WI38 (cell line): Measurements from ENCODE around the gene LCK.
"Not testable (repeated sequence)": the region's sequence is repeated elsewhere in the genome, so short reads cannot be mapped to it uniquely, and the experiment has no call there.

Experiments
- H3K4me3 ChIP-seq: 2 replicates; pipeline ENCODE4 v1.5.1; 2011; ENCODE audit warnings: low read depth, mild to moderate bottlenecking, control low read depth, low read length
- TF ChIP-seq, protein P1 (sequence below): IDR thresholded peaks from 2 replicates; pipeline ENCODE4 v1.5.1; 2012; ENCODE audit warnings: low read depth, mild to moderate bottlenecking, control low read depth, low read length

Gene LCK

DNA sequence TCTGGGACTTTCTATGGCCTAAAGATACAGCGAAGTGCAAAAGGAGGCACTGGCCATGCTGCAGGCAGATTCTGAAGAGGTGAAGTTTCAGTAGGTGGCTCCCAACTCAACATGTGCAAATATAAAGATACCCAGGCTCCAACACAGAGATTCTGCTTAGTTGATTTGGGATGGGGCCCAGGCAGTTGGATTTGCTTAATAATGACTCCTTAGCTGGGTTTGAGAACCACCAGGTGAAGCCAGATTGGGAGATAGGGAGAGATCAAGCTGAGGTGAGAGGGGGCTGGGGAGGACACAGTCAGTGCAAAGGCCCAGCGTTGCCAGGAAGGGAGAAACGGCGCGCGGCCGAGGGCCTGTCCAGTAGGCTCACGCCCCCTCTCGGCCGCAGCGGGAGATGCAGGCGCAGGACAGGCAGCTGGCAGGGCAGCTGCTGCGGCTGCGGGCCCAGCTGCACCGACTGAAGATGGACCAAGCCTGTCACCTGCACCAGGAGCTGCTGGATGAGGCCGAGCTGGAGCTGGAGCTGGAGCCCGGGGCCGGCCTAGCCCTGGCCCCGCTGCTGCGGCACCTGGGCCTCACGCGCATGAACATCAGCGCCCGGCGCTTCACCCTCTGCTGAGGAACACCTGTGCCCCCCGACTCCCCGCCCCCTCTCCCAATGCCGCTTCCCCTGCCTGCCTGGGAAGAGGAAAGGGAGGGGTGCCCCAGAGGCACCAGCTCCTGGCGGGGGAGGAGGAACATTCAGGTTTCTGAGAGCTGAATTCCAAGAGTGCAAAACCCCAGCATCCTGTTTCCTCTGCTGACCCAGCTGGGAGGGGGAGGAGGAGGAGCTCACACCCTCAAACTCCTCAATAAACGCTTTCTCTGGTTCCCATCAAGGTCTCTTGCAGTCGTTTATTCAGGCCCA lies 2.8 kb upstream of the LCK start:
- no peak overlapping the region for H3K4me3 ChIP-seq
- TF ChIP-seq, protein P1, sequence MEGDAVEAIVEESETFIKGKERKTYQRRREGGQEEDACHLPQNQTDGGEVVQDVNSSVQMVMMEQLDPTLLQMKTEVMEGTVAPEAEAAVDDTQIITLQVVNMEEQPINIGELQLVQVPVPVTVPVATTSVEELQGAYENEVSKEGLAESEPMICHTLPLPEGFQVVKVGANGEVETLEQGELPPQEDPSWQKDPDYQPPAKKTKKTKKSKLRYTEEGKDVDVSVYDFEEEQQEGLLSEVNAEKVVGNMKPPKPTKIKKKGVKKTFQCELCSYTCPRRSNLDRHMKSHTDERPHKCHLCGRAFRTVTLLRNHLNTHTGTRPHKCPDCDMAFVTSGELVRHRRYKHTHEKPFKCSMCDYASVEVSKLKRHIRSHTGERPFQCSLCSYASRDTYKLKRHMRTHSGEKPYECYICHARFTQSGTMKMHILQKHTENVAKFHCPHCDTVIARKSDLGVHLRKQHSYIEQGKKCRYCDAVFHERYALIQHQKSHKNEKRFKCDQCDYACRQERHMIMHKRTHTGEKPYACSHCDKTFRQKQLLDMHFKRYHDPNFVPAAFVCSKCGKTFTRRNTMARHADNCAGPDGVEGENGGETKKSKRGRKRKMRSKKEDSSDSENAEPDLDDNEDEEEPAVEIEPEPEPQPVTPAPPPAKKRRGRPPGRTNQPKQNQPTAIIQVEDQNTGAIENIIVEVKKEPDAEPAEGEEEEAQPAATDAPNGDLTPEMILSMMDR = peak; percentile 80

DNA sequence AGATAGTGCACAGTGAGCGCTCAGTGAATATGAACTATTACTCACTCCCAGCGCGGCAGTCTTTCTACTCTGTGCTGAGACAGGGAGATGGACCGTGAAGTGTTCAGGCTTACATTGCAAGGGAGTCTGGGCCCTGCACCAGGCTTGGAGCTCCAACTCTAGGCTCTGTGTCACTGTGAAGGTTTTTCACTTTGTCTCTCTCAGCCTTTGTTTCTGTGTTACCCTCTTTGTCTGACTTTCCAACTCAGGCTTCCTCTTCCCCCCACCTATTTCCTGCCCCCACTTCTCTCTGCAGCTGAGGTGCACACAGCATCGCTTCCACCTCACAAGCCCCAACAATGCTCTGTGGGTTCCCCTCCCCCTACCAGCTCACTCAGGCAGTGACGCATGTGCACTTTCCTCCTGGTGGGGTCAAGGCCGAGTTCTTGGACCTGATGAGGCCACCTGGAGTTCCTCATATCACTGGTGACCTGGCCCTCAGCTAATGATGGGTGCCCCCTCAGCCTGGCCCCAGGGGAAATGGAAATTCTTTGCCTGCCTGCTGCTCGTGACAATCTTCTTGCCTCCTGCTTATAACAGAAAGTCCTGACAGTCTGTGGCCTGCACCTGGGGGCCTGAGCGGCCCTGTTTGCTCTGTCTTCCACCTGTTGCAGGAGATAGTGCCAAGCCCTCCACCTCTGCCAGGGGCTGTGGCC lies 1.1 kb upstream of the LCK start:
- TF ChIP-seq, protein P1 = no peak
- no peak overlapping the region for H3K4me3 ChIP-seq

DNA sequence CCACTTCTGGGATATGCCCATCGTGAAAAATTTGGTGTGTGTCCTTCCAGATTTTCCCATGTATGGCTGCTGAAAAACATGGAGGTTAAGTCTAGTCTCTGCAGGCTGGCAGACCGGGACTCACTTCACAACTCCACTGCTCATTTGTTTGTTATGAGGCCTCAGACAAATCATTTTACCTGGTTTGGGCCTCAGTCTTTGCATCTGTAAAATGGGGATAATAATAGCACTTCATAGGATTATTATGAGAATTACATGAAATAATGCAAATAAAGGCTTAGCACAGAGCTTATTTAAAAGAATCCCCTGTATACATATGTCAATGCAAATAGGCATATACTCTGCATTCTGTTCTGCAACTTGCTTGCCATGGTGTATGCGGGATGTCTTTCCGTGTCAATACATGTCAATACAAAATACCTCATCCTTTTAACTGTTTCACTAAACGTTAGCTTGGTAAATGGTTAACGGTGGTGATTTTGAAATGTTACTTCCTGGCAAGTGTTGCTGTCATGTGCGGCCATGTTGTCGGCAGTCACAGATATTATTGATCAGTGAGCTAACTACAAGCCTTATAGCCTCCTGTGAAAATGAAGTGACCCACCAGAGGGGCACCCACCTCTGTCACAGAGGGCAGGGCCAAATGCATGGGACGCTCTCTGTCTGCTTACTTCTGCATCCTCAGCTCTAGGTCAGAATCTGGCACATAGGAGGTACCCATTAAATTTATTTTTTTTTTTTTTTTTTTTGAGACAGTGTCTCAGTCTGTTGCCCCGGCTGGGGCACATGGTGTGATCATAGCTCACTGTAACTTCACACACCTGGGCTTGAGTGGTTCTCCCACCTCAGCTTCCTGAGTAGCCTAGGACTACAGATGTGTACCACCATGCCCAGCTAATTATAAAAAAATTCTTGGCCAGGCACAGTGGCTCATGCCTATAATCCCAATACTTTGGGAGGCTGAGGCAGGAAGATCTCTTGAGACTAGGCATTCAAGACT lies 4.3 kb downstream of the LCK start:
- TF ChIP-seq, protein P1 = no peak
- no peak overlapping the region for H3K4me3 ChIP-seq

DNA sequence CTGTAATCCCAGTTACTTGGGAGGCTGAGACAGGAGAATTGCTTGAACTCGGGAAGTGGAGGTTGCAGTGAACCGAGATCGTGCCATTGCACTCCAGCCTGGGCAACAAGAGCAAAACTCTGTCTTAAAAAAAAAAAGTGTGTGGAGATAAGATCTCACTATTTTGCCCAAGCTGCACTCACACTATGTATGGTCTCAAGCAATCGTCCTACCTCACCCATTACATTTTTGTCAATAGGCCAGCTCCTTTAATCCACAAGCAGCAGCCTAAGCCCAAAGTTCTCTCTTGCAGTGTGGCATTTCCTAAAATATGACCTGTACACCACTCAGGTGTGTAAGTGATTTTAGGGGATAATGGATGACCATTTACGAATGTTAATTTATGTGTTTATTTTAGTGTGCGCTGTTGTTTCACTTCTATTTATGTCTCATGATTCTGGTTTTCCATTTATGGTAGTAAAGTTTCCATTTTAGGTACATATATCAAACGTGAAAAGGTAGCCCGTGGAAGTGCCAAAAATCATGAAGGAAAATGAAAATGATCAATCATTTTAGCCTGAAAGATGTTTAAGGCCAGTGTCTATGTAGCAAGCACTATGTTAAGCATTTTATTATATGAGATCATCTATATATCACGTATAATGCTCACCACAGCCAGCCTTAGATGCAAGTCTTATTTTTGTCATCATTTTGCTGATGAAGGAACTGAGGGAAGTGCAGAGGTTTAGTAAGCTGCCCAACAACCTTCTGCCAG lies 5.6 kb downstream of the LCK start:
- TF ChIP-seq, protein P1 = no peak
- H3K4me3 ChIP-seq = no peak overlapping the region

DNA sequence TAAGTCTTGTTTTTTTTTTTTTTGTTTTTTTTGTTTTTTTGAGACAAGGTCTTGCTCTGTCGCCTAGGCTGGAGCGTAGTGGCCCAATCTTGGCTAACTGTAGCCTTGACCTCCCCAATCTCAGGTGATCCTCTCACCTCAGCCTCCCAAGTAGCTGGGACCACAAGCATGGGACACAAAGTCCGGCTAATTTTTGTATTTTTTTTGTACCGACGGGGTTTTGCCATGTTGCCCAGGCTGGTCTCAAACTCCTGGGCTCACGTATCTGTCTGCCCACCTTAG lies 6.1 kb downstream of the LCK start:
- TF ChIP-seq, protein P1 = no peak
- H3K4me3 ChIP-seq = no peak overlapping the region

DNA sequence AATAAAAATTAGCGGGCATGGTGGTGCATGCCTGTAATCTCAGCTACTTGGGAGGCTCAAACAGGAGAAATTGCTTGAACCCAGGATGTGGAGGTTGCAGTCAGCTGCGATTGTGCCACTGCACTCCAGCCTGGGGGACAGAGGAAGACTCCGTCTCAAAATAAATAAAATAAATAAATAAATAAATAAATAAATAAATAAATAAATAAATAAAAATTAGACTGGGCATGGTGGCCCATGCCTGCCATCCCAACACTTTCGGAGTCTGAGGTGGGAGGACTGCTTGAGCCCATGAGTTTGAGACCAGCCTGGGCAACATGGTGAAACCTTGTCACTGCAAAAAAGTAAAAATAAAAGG lies 12.2 kb downstream of the LCK start:
- not testable (repeated sequence) for H3K4me3 ChIP-seq

DNA sequence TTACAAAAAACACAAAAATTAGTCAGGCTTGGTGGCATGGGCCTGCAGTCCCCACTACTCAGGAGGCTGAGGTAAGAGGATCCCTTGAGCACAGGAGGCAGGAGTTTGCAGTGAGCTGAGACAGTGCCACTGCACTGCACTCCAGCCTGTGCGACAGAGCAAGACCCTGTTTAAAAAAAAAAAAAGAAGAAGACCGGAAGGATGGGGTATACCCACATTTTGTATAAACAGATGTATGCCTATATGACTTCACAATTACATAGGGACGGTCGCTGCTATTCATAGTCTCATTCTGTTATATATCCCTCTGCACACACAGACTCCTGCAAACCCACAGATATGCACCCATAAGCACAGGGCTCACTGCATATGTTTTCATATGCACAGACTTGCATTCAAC lies 12.7 kb downstream of the LCK start:
- no peak overlapping the region for H3K4me3 ChIP-seq

More for the DNA sequence above, 12.7 kb downstream of the LCK start:
- TF ChIP-seq, protein P1 = no peak
